Breast epithelium (tissue), 3 donors: ENCODE results near the gene RIPOR3.

Experiments
- POLR2A ChIP-seq: fragments of 450-650 bp; IDR thresholded peaks from one replicate; pipeline ENCODE4 v1.6.1; 2016; ENCODE audit warnings: antibody characterized with exemption, mild to moderate bottlenecking, moderate library complexity
- TF ChIP-seq, protein P1 (sequence below), 3 donors: fragments of 450-650 bp; IDR thresholded peaks; one replicate each; pipeline ENCODE4 v1.5.1; 2016 to 2017; ENCODE audit warnings: antibody characterized with exemption in 3 of 3, mild to moderate bottlenecking in 3 of 3, moderate library complexity in 3 of 3

DNA sequence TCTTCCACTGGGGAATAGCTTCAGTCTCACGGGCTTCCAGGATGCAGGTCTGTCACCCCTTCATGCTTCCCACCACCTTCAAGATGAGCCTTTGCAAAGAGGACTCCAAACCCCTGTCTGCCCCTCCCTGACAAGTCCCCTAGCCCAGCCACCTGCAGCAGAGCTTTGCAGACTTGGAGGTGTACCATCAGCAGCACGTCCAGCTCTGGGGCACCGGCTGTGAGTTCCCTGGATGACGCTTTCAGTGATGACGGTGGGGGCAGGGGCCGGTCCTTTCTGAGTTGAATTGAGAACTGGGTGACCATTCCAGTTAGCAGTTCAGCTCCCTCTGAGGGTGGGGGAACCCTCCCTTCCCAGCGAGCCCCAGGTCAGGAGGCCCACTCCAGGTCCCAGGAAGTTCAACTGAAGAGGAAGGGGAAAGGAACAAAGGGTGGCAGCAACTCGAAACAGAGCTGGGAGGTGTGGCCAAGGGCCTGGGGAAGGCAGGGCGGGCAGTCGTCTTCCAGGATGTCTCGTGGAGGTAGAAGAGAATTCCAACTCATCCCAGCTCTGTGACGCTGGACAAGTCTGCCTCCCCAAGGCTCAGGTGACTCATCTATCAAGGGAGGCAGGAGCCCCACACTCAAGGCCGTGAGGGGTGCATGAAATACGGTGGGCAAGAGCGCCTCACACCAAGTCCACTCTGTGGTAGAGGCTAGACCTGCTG is 95.2 kb downstream of the RIPOR3 start:
- no peak for TF ChIP-seq POLR2A
- TF ChIP-seq, protein P1, sequence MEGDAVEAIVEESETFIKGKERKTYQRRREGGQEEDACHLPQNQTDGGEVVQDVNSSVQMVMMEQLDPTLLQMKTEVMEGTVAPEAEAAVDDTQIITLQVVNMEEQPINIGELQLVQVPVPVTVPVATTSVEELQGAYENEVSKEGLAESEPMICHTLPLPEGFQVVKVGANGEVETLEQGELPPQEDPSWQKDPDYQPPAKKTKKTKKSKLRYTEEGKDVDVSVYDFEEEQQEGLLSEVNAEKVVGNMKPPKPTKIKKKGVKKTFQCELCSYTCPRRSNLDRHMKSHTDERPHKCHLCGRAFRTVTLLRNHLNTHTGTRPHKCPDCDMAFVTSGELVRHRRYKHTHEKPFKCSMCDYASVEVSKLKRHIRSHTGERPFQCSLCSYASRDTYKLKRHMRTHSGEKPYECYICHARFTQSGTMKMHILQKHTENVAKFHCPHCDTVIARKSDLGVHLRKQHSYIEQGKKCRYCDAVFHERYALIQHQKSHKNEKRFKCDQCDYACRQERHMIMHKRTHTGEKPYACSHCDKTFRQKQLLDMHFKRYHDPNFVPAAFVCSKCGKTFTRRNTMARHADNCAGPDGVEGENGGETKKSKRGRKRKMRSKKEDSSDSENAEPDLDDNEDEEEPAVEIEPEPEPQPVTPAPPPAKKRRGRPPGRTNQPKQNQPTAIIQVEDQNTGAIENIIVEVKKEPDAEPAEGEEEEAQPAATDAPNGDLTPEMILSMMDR (IDR thresholded peaks at IDR 0.05), result no peak
